Omental fat pad (tissue), 4 donors: ENCODE data around the gene SIK3. TPM values are rescaled to one million over a fixed set of nuclear protein-coding genes. Genes with fewer than 3 reads are reported as not detected.

ENCODE experiments used
- ATAC-seq: fragments of 150-250 bp; one replicate; pipeline ENCODE4 v1.9.1; 2016; ENCODE audit warnings: mild to moderate bottlenecking, moderate library complexity; ENCODE audit not compliant: low FRiP score
- DNase-seq: peaks from one replicate; pipeline ENCODE4 v3.0.0-alpha.2; 2019; ENCODE audit warnings: low spot score
- CTCF ChIP-seq, 3 donors: fragments of 450-650 bp; IDR thresholded peaks; one replicate each; pipeline ENCODE4 v1.5.1; 2016 to 2017; ENCODE audit warnings: antibody characterized with exemption in 3 of 3, mild to moderate bottlenecking in 3 of 3, moderate library complexity in 2 of 3
- total RNA-seq, 4 donors: library from RNA; depleted of rRNA; stranded (reverse); fragments of >200 nt; gene quantifications; one replicate each; pipeline ENCODE4 v1.1.0, GENCODE V29; 2016

SIK3 gene
- total RNA-seq, 4 donors from 2014 or later: 31.2 to 54.6 (median 50.2) TPM

- no peak for TF ChIP-seq CTCF (IDR thresholded peaks at IDR 0.05)
Measured at GRCh38 chr11:116963813-116964212, 134.4 kb downstream of the SIK3 start.

GRCh38 chr11:116962108-116962507, 136.1 kb downstream of the SIK3 start:
- DNase-seq (no peak), ATAC-seq (no peak)
- TF ChIP-seq CTCF (IDR thresholded peaks at IDR 0.05): no peak

More at GRCh38 chr11:116963813-116964212, 134.4 kb downstream of the SIK3 start:
- ATAC-seq (no peak), DNase-seq (no peak)

GRCh38 chr11:116960930-116961329, 137.3 kb downstream of the SIK3 start:
- no peak for TF ChIP-seq CTCF (IDR thresholded peaks at IDR 0.05)
- ATAC-seq (peak; percentile 28), DNase-seq (no peak)

- TF ChIP-seq CTCF (IDR thresholded peaks at IDR 0.05): no peak
- no peak for DNase-seq
- ATAC-seq: no peak
Measured at GRCh38 chr11:116958246-116958645, 140.0 kb downstream of the SIK3 start.

- DNase-seq (no peak), ATAC-seq (no peak)
- TF ChIP-seq CTCF (IDR thresholded peaks at IDR 0.05): no peak
Measured at GRCh38 chr11:116955949-116956348, 142.3 kb downstream of the SIK3 start.

GRCh38 chr11:116955548-116955947, 142.7 kb downstream of the SIK3 start:
- ATAC-seq (no peak), DNase-seq (no peak)
- TF ChIP-seq CTCF (IDR thresholded peaks at IDR 0.05): no peak

- no peak for ATAC-seq
- TF ChIP-seq CTCF (IDR thresholded peaks at IDR 0.05): no peak
- DNase-seq: no peak
Measured at GRCh38 chr11:116953530-116954285, 144.5 kb downstream of the SIK3 start.
